HG02885 (cell line): Measurements from ENCODE around the gene EML4.

ENCODE experiments used
- ATAC-seq: cut with Tn5 transposase; IDR thresholded peaks from one replicate; pipeline ENCODE4 v1.9.1; 2021; ENCODE audit warnings: mild to moderate bottlenecking; ENCODE audit not compliant: unreplicated experiment, poor library complexity

The EML4 gene

GRCh38 chr2:42217914-42218313, 48.8 kb downstream of the EML4 start:
- no peak for ATAC-seq

- no peak for ATAC-seq
These were observed 49.6 kb downstream of the EML4 start for GRCh38 chr2:42218712-42219111.

GRCh38 chr2:42219160-42219559, 50.0 kb downstream of the EML4 start:
- ATAC-seq = no peak

GRCh38 chr2:42220566-42220965, 51.4 kb downstream of the EML4 start:
- ATAC-seq = no peak

- ATAC-seq = no peak
These were observed 54.1 kb downstream of the EML4 start for GRCh38 chr2:42223067-42223854.

GRCh38 chr2:42223855-42224268, 54.7 kb downstream of the EML4 start:
- ATAC-seq = no peak

- no peak for ATAC-seq
These were observed 55.4 kb downstream of the EML4 start for GRCh38 chr2:42224422-42225067.

GRCh38 chr2:42225573-42225972, 56.4 kb downstream of the EML4 start:
- no peak for ATAC-seq

GRCh38 chr2:42227491-42227890, 58.3 kb downstream of the EML4 start:
- ATAC-seq = no peak

- ATAC-seq = no peak
These were observed 58.9 kb downstream of the EML4 start for GRCh38 chr2:42228101-42228500.

GRCh38 chr2:42229949-42230348, 60.8 kb downstream of the EML4 start:
- ATAC-seq = no peak

GRCh38 chr2:42230891-42231290, 61.7 kb downstream of the EML4 start:
- ATAC-seq = no peak

- no peak for ATAC-seq
These were observed 62.9 kb downstream of the EML4 start for GRCh38 chr2:42232024-42232423.

GRCh38 chr2:42233976-42234441, 64.9 kb downstream of the EML4 start:
- ATAC-seq = no peak

- ATAC-seq = no peak
These were observed 67.8 kb downstream of the EML4 start for GRCh38 chr2:42236911-42237310.

- peak; percentile 96 for ATAC-seq
These were observed 69.6 kb downstream of the EML4 start for GRCh38 chr2:42238644-42239288.

GRCh38 chr2:42239289-42239661, 70.1 kb downstream of the EML4 start:
- no peak for ATAC-seq

- ATAC-seq = no peak
These were observed 70.7 kb downstream of the EML4 start for GRCh38 chr2:42239811-42240210.

GRCh38 chr2:42241517-42241916, 72.4 kb downstream of the EML4 start:
- ATAC-seq = no peak

- ATAC-seq = no peak
These were observed 74.1 kb downstream of the EML4 start for GRCh38 chr2:42243297-42243696.

GRCh38 chr2:42244520-42244919, 75.4 kb downstream of the EML4 start:
- no peak for ATAC-seq
